Measurements from ENCODE around the gene CIDEA. TPM values are rescaled to one million over a fixed set of nuclear protein-coding genes. Genes with fewer than 3 reads are reported as not detected.
"Not testable (repeated sequence)": the region's sequence is repeated elsewhere in the genome, so short reads cannot be mapped to it uniquely, and the experiment has no call there.

CIDEA gene
- total RNA-seq, 1 experiment from 2014 or later: not detected

- H3K4ac ChIP-seq (ENCODE audit: low read depth, low read length); H3K23ac ChIP-seq (ENCODE audit: insufficient read length, low read depth, low read length); DNase-seq; H3K14ac ChIP-seq (ENCODE audit: insufficient read depth, low read length); H2AK5ac ChIP-seq (ENCODE audit: insufficient read length, low read length); H3K9ac ChIP-seq (ENCODE audit: extremely low read depth, insufficient read length, low read length); H3K79me1 ChIP-seq (ENCODE audit: insufficient read depth, low read depth, low read length, poor library complexity, severe bottlenecking); H3K27ac Mint-ChIP-seq; H3K4me1 ChIP-seq (ENCODE audit: insufficient read depth, low read length); H4K8ac ChIP-seq (replicated peaks; ENCODE audit: insufficient read length, low read depth, low read length); H3K36me3 Mint-ChIP-seq (ENCODE audit: insufficient read depth in 1 of 3, low read depth in 3 of 3); H4K5ac ChIP-seq (ENCODE audit: insufficient read length, low read depth, low read length); H3K23me2 ChIP-seq (ENCODE audit: insufficient read length, low read depth, low read length, poor library complexity, severe bottlenecking); H2BK15ac ChIP-seq (ENCODE audit: low read depth, low read length); H3K4me3 Mint-ChIP-seq; H2BK5ac ChIP-seq (ENCODE audit: insufficient read length, low read length); H3K4me2 ChIP-seq (ENCODE audit: insufficient read depth, insufficient read length, low read length); H4K91ac ChIP-seq (ENCODE audit: insufficient read length, low read depth, low read length); H2BK120ac ChIP-seq (ENCODE audit: low read depth, low read length, poor library complexity, severe bottlenecking); H3K56ac ChIP-seq (ENCODE audit: insufficient read length, low read depth, low read length); H3K4me1 Mint-ChIP-seq; H3K27me3 ChIP-seq (ENCODE audit: insufficient read depth, low read length); H4K20me1 ChIP-seq (ENCODE audit: control insufficient read depth, insufficient read depth, insufficient read length); H3T11ph ChIP-seq (ENCODE audit: low read length); H2AFZ ChIP-seq (ENCODE audit: low read length); H2BK20ac ChIP-seq (ENCODE audit: low read depth, low read length, poor library complexity, severe bottlenecking); H3K18ac ChIP-seq (ENCODE audit: insufficient read length, low read depth, low read length); H3K79me2 ChIP-seq (ENCODE audit: insufficient read depth, low read length); H3K9me3 Mint-ChIP-seq; H3K9me3 ChIP-seq (ENCODE audit: control insufficient read depth, low read depth, low read length); H2BK12ac ChIP-seq (ENCODE audit: insufficient read length, low read depth, low read length); H3K27me3 Mint-ChIP-seq (ENCODE audit: low read depth); H3K27ac ChIP-seq (ENCODE audit: insufficient read length, low read depth, low read length): not testable (repeated sequence)
- no CpG with 5 or more reads among the region's 4 CpGs for WGBS (ENCODE audit: extremely low coverage, insufficient read length, low lambda C conversion rate)
Measured at GRCh38 chr18:12216471-12216870, 37.7 kb upstream of the CIDEA start.

GRCh38 chr18:12218603-12219002, 35.6 kb upstream of the CIDEA start:
- H2BK120ac ChIP-seq (ENCODE audit: low read depth, low read length, poor library complexity, severe bottlenecking); H3K4me1 Mint-ChIP-seq: not testable (repeated sequence)

More at GRCh38 chr18:12218603-12219002, 35.6 kb upstream of the CIDEA start:
- H3K79me2 ChIP-seq (ENCODE audit: insufficient read depth, low read length); H3K36me3 Mint-ChIP-seq (ENCODE audit: insufficient read depth in 1 of 3, low read depth in 3 of 3); H2BK15ac ChIP-seq (ENCODE audit: low read depth, low read length); H3K14ac ChIP-seq (ENCODE audit: insufficient read depth, low read length); H3K4me3 Mint-ChIP-seq; H4K5ac ChIP-seq (ENCODE audit: insufficient read length, low read depth, low read length); H3K27ac ChIP-seq (ENCODE audit: insufficient read length, low read depth, low read length); H3K79me1 ChIP-seq (ENCODE audit: insufficient read depth, low read depth, low read length, poor library complexity, severe bottlenecking); H3K4me2 ChIP-seq (ENCODE audit: insufficient read depth, insufficient read length, low read length); H2BK20ac ChIP-seq (ENCODE audit: low read depth, low read length, poor library complexity, severe bottlenecking); H2BK5ac ChIP-seq (ENCODE audit: insufficient read length, low read length); H3K27me3 Mint-ChIP-seq (ENCODE audit: low read depth); H3K27me3 ChIP-seq (ENCODE audit: insufficient read depth, low read length); H3K9me3 ChIP-seq (ENCODE audit: control insufficient read depth, low read depth, low read length); H2AFZ ChIP-seq (ENCODE audit: low read length); H4K8ac ChIP-seq (replicated peaks; ENCODE audit: insufficient read length, low read depth, low read length); H2BK12ac ChIP-seq (ENCODE audit: insufficient read length, low read depth, low read length); H3K56ac ChIP-seq (ENCODE audit: insufficient read length, low read depth, low read length); H3K4ac ChIP-seq (ENCODE audit: low read depth, low read length); DNase-seq; H2AK5ac ChIP-seq (ENCODE audit: insufficient read length, low read length); H3K27ac Mint-ChIP-seq; H3K4me1 ChIP-seq (ENCODE audit: insufficient read depth, low read length); H3K9me3 Mint-ChIP-seq; H3K9ac ChIP-seq (ENCODE audit: extremely low read depth, insufficient read length, low read length); H3K23me2 ChIP-seq (ENCODE audit: insufficient read length, low read depth, low read length, poor library complexity, severe bottlenecking); H4K20me1 ChIP-seq (ENCODE audit: control insufficient read depth, insufficient read depth, insufficient read length); H4K91ac ChIP-seq (ENCODE audit: insufficient read length, low read depth, low read length); H3T11ph ChIP-seq (ENCODE audit: low read length); H3K23ac ChIP-seq (ENCODE audit: insufficient read length, low read depth, low read length); H3K18ac ChIP-seq (ENCODE audit: insufficient read length, low read depth, low read length): not testable (repeated sequence)
- no CpG with 5 or more reads among the region's 6 CpGs for WGBS (ENCODE audit: extremely low coverage, insufficient read length, low lambda C conversion rate)
